Measurements from ENCODE around the gene OPN4.

OPN4 gene

DNA sequence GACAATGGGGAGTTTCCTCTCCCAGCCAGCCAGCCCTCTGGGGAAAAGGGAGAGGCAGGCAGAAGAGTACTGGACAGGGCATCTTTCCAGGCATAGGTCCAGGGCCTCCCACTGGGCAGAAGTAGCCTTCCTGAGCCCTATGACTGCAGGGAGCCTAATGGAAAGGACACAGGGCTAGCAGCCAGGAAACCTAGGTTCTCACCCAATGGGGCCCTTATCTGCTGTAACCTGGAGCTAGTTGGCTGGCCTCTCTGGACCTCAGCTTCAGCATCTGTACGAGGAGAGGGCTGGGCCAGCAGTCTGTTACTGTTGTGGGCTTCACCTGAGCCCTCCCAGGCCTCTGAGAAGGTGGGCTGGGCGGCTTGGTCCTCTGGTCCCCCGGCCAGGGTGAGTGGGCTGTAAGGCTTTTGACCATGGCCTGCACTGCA is 36.3 kb downstream of the OPN4 start:
- Histone ChIP-seq H3K4me3 (ENCODE audit: low read length) (no peak overlapping the region), H3K27me3 (ENCODE audit: control insufficient read depth, insufficient read depth, low read length) (peaks cover 2% of the 10 kb centered on the region), H3K4me1 (ENCODE audit: control insufficient read depth, insufficient read depth, low read length) (peaks cover 22% of the 10 kb centered on the region), H3K9ac (ENCODE audit: low read length) (no peak overlapping the region), H3K27ac (ENCODE audit: low read depth, low read length) (no peak overlapping the region), H3K36me3 (ENCODE audit: control insufficient read depth, insufficient read depth, low read length) (peaks cover 3% of the 10 kb centered on the region)

DNA sequence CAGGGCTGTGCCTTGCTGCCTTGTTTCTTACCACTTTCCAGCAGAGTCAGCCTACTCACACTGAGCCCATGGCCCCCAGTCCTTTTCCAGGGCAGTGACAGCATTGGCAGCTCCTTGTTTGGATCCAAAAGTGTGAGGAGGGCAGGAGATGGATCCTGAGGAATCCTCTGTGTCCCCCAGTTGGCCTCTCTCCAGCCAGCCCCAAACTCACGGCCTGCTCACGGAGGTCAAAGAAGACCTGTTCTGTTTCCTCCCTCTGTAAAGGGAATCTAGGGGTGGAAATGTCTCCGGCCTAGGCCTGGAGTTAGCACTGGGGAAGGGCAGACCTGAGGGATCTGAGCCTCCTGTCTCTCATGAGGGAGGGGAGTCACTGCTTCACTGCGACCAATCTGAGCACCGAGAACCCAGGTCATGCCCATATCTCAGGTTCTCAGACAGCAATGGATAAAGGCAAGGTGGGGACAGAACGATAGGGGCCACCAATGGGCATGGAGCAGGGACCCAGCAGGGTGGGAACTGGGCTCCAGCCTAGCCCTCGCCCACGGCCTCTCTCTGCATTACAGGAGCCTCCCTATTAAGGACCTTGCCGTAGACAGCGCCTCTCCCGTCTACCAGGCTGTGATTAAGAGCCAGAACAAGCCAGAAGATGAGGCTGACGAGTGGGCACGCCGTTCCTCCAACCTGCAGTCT is 37.1 kb downstream of the OPN4 start:
- Histone ChIP-seq H3K27me3 (ENCODE audit: control insufficient read depth, insufficient read depth, low read length) (peaks cover 2% of the 10 kb centered on the region), H3K4me1 (ENCODE audit: control insufficient read depth, insufficient read depth, low read length) (peaks cover 22% of the 10 kb centered on the region), H3K9ac (ENCODE audit: low read length) (no peak overlapping the region), H3K36me3 (ENCODE audit: control insufficient read depth, insufficient read depth, low read length) (peaks cover 3% of the 10 kb centered on the region), H3K27ac (ENCODE audit: low read depth, low read length) (no peak overlapping the region), H3K4me3 (ENCODE audit: low read length) (no peak overlapping the region)

DNA sequence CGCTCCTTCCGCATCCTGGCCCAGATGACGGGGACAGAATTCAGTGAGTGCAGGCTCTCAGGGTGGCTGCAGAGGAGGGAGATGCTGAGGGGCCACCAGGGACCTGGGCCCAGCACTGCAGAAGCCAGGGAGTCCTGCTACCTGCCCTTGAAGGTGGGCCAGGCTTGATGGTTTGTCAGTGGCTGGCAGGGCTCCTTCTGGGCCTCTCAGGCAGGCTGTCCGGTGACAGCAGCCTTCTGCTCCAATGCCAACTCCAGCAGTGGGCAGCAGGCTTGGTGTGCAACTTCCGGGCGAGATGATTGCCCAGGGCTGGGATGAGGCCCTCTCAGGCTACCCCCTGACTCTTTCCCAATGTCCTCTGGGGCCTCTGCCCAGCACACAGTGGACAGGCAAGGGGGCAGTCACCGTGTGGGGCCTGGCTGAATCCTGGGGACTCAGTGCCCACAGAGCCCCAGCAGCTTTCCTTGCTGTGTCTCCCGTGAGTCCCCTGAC is 37.7 kb downstream of the OPN4 start:
- Histone ChIP-seq H3K36me3 (ENCODE audit: control insufficient read depth, insufficient read depth, low read length) (peaks cover under 1% of the 10 kb centered on the region), H3K27me3 (ENCODE audit: control insufficient read depth, insufficient read depth, low read length) (peaks cover 1% of the 10 kb centered on the region), H3K9ac (ENCODE audit: low read length) (no peak overlapping the region), H3K27ac (ENCODE audit: low read depth, low read length) (no peak overlapping the region), H3K4me3 (ENCODE audit: low read length) (no peak overlapping the region), H3K4me1 (ENCODE audit: control insufficient read depth, insufficient read depth, low read length) (peaks cover 21% of the 10 kb centered on the region)

- H3K4me3 ChIP-seq (ENCODE audit: low read length): no peak overlapping the region
- no peaks in the 10 kb centered on the region for H3K27me3 ChIP-seq (ENCODE audit: control insufficient read depth, insufficient read depth, low read length)
- no peaks in the 10 kb centered on the region for H3K36me3 ChIP-seq (ENCODE audit: control insufficient read depth, insufficient read depth, low read length)
- peaks cover 16% of the 10 kb centered on the region for H3K4me1 ChIP-seq (ENCODE audit: control insufficient read depth, insufficient read depth, low read length)
- no peak overlapping the region for H3K9ac ChIP-seq (ENCODE audit: low read length)
- peak overlapping the region; percentile 40 for H3K27ac ChIP-seq (ENCODE audit: low read depth, low read length)
These were observed 38.3 kb downstream of the OPN4 start for GRCh38 chr10:86692664-86693063.

DNA sequence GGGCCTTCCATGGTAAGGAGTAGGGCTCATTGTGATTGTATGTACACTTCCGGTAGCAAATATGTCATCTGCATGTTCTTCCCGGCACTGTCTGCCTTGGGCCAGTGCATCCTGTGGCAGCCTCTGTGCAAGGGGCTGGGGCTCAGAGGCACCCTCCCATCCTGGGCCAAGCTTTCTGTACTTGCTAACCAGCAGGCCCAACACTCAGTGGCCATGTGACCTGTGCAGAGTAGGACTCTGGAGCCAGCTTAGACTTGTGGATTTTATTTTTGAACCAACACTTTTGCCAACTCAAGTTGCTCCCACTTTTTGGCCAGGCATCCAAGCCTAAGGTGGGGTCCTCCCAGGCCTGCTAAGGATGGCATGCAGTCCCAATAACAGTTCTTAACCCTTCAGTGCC is 38.9 kb downstream of the OPN4 start:
- H3K27ac ChIP-seq (ENCODE audit: low read depth, low read length): peak overlapping the region; percentile 40
- H3K27me3 ChIP-seq (ENCODE audit: control insufficient read depth, insufficient read depth, low read length): no peaks in the 10 kb centered on the region
- no peaks in the 10 kb centered on the region for H3K36me3 ChIP-seq (ENCODE audit: control insufficient read depth, insufficient read depth, low read length)
- H3K4me1 ChIP-seq (ENCODE audit: control insufficient read depth, insufficient read depth, low read length): peaks cover 10% of the 10 kb centered on the region
- H3K9ac ChIP-seq (ENCODE audit: low read length): no peak overlapping the region
- no peak overlapping the region for H3K4me3 ChIP-seq (ENCODE audit: low read length)

- Histone ChIP-seq H3K27ac (ENCODE audit: low read depth, low read length) (peak overlapping the region; percentile 6), H3K27me3 (ENCODE audit: control insufficient read depth, insufficient read depth, low read length) (no peaks in the 10 kb centered on the region), H3K4me3 (ENCODE audit: low read length) (no peak overlapping the region), H3K4me1 (ENCODE audit: control insufficient read depth, insufficient read depth, low read length) (peaks cover 5% of the 10 kb centered on the region), H3K9ac (ENCODE audit: low read length) (no peak overlapping the region), H3K36me3 (ENCODE audit: control insufficient read depth, insufficient read depth, low read length) (no peaks in the 10 kb centered on the region)
These were observed 39.5 kb downstream of the OPN4 start for GRCh38 chr10:86693721-86694369.

DNA sequence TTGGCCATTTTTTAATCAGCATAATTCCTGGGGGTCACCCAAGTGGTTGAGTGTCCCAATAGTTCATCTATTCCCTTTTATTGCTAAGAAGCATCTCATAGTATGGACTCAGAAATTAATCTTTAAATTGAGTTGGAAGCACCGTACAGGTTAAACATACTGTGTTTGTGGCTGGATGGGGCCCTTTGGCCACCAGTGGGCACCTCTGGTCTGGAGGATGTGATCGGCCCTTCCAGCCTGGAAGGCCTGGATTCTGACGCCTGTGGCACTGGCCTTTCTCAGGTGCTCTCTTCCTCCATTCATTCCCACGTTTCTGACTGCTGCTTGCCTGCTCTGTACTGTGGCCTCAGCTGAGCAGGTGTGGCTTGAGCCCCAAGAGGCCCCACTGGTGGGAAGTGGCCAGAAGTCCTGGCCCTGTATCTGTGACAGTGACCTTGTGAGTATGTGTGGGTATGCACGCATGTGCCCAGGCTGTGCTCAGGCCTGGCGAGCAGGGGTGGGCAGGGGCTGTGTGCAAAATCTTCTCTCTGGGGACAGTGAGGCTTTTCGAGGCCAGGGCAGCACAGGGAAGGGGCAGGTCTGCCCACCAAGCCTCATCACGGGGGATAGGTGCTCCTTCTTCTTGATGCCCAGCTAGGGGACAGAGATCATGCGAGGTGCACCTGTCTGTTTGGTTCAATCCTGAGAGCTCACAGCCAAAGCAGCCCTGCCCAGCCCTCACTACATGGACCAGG is 44.0 kb downstream of the OPN4 start:
- peaks cover under 1% of the 10 kb centered on the region for H3K4me1 ChIP-seq (ENCODE audit: control insufficient read depth, insufficient read depth, low read length)
- peaks cover 2% of the 10 kb centered on the region for H3K36me3 ChIP-seq (ENCODE audit: control insufficient read depth, insufficient read depth, low read length)
- no peaks in the 10 kb centered on the region for H3K27me3 ChIP-seq (ENCODE audit: control insufficient read depth, insufficient read depth, low read length)
- no peak overlapping the region for H3K4me3 ChIP-seq (ENCODE audit: low read length)
- H3K9ac ChIP-seq (ENCODE audit: low read length): no peak overlapping the region
- H3K27ac ChIP-seq (ENCODE audit: low read depth, low read length): no peak overlapping the region

- Histone ChIP-seq H3K36me3 (ENCODE audit: control insufficient read depth, insufficient read depth, low read length) (peaks cover 2% of the 10 kb centered on the region), H3K4me1 (ENCODE audit: control insufficient read depth, insufficient read depth, low read length) (no peaks in the 10 kb centered on the region), H3K27me3 (ENCODE audit: control insufficient read depth, insufficient read depth, low read length) (no peaks in the 10 kb centered on the region), H3K9ac (ENCODE audit: low read length) (no peak overlapping the region), H3K27ac (ENCODE audit: low read depth, low read length) (no peak overlapping the region), H3K4me3 (ENCODE audit: low read length) (no peak overlapping the region)
These were observed 44.8 kb downstream of the OPN4 start for GRCh38 chr10:86699125-86699524.

- H3K4me3 ChIP-seq (ENCODE audit: low read length): no peak overlapping the region
- H3K27ac ChIP-seq (ENCODE audit: low read depth, low read length): no peak overlapping the region
- no peaks in the 10 kb centered on the region for H3K4me1 ChIP-seq (ENCODE audit: control insufficient read depth, insufficient read depth, low read length)
- H3K9ac ChIP-seq (ENCODE audit: low read length): no peak overlapping the region
- peaks cover 2% of the 10 kb centered on the region for H3K36me3 ChIP-seq (ENCODE audit: control insufficient read depth, insufficient read depth, low read length)
- no peaks in the 10 kb centered on the region for H3K27me3 ChIP-seq (ENCODE audit: control insufficient read depth, insufficient read depth, low read length)
These were observed 45.2 kb downstream of the OPN4 start for GRCh38 chr10:86699541-86699940.

- H3K4me3 ChIP-seq (ENCODE audit: low read length): no peak overlapping the region
- no peak overlapping the region for H3K27ac ChIP-seq (ENCODE audit: low read depth, low read length)
- no peaks in the 10 kb centered on the region for H3K27me3 ChIP-seq (ENCODE audit: control insufficient read depth, insufficient read depth, low read length)
- H3K4me1 ChIP-seq (ENCODE audit: control insufficient read depth, insufficient read depth, low read length): no peaks in the 10 kb centered on the region
- no peak overlapping the region for H3K9ac ChIP-seq (ENCODE audit: low read length)
- peaks cover 2% of the 10 kb centered on the region for H3K36me3 ChIP-seq (ENCODE audit: control insufficient read depth, insufficient read depth, low read length)
These were observed 45.9 kb downstream of the OPN4 start for GRCh38 chr10:86699991-86700840.

DNA sequence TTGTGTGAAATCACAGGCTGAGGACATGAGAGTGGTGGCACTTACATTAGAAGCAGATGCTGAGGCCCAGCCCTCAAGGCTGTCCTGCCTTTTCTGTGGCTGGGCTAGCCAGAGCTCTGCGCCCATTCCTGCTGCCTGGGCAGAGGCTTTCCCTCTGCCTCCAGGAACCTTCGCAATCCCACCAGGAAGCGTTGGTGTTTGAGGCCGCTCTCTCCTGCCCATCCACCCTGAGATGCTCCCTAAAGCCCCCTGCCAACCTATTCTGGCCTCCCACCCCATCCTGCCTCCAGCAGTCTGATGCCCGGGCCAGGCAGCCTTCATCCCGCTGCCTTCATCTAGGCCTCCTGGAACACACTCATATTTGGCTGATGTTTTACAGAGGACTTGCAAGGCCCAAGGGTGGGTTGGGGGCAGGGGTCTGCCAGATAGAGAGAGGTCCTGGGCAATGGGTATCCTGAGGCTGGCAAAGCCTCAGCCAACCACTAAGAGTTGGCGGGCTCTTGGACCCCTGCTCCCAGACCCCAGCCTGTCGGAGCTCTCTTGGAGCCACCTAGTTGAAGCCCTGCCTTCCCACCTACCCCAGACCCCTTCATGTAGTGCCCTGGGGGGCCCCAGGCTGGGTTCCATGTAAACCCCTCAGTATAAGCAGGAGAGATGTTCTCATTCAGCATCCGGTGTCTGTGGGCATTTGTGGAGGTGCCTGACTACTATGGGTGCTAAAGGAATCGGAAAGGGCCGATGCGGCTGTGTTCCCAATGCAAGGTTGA is 46.7 kb downstream of the OPN4 start:
- Histone ChIP-seq H3K4me3 (ENCODE audit: low read length) (no peak overlapping the region), H3K36me3 (ENCODE audit: control insufficient read depth, insufficient read depth, low read length) (peaks cover 2% of the 10 kb centered on the region), H3K9ac (ENCODE audit: low read length) (no peak overlapping the region), H3K4me1 (ENCODE audit: control insufficient read depth, insufficient read depth, low read length) (no peaks in the 10 kb centered on the region), H3K27ac (ENCODE audit: low read depth, low read length) (no peak overlapping the region), H3K27me3 (ENCODE audit: control insufficient read depth, insufficient read depth, low read length) (no peaks in the 10 kb centered on the region)

All from rectal smooth muscle tissue (tissue), 1 donor.